Stimulated activated CD4-positive, alpha-beta T cell treated with anti-CD3 and anti-CD28 coated beads, Interleukin-1b, Interleukin-23, amount 100 ng/mL, for 4 hours (primary cell): ENCODE results near the gene HNRNPL.
"Not testable (repeated sequence)": the region's sequence is repeated elsewhere in the genome, so short reads cannot be mapped to it uniquely, and the experiment has no call there.

Experiments
- DNase-seq, 2 donors: peaks; one replicate each; pipeline ENCODE4 v3.0.0-alpha.2; 2020; ENCODE audit warnings: low read depth in 2 of 2

The HNRNPL gene

DNA sequence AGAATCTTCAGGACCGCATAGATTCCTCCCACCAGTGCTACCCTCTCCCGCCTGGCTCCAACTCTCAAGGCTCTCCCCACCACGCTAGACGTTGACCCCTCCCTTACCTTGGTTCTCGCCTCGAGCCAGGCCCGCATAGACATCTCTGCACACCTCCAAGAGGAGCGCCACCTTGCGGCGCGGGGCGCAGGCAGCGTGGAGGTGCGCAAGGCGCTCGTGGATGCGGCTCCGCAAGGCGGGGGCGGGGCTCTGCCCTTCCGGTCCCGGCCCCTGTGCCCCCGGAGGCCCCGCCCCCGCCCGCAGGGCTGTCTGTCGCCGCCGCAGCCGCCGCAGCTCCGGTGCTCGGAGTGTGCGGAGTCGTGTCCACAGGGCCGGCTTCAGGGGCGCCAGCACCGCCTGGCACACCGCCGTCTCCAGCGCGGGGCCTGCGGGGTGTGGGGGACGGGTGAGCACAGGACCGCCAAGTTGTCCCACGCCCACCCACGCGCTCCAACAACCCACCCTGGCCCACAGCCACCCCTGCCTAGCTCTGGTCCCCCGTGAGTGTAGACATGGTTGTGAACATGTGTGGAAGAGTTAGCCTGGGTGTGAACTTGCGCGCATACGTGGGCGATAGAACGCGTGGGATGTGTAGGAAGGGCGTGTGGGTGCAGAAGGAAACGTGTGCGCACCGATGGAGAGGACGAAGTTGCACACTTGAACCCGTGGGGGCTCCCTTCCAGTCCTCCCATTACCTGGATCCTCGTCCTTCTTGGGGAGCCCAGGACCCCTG lies 20.2 kb upstream of the HNRNPL start:
- DNase-seq, result peak; percentile 88 to 93

DNA sequence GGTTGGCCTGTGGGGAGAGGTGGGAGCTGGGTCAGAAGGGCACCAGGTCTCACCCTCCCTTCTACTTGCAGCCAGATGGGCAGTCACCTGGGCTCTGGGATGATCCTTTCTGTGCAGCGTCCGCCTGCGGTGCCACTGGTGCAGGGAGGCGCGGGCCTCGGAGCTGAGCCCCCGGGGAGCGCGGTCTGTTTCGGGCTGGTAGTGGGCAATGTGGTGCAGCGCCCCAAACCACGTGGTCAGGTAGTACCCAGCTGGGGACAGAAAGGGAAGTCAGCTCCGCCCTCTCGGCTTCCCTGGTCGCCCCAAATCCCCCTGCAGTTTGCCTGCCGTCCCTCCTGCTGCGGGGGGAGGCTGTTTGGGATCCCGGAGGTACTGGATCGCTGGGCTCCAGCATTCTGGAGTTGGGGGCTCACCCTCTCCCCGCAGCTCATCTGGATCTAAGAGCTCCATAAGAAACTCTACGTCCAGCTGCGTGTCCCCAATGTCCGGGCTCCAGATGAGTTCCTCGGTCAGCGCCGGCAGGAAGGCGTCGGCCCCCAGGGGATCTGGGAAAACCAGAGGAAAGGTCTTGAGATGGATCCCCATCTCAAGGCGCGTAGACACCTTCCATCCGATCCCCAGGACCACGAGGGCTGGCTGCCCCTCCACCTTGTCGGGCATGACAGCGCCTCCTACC lies 19.5 kb upstream of the HNRNPL start:
- peak in 1 of 2 donors; percentile 26 for DNase-seq

- no peak for DNase-seq
Observed at GRCh38 chr19:38868551-38868950, 18.8 kb upstream of the HNRNPL start.

- DNase-seq, result no peak
Observed at GRCh38 chr19:38867171-38867780, 17.5 kb upstream of the HNRNPL start.

DNA sequence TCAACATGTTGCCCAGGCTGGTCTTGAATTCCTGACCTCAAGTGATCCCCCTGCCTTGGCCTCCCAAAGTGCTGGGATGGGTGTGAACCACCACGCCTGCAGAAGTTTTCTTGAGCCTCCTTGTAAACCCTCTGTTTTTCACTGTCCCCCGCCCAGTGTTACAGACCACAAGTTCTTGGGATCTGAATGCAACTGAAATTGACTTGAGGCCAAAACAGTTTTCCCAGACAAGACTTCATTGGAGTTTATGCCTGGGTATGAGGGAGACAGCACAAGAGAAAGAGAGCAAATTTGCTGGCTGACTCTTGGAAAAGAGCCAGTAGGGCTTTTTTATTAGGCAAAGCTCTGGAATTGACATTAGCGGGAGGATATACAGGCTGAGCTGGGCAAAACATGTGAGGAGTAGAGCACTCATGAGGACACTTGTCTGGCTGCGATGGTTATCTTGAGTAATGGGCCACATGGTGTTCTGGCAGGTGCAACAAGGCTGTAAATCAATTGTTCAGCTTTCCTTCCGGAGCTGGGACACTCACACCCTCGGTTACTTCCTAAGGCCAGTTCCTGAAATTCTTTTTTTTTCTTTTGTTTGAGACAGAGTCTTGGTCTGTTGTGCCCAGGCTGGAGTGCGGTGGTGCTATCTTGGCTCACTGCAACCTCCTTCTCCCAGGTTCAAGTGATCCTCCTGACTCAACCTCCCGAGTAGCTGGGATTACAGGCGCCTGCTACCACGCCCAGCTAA lies 12.7 kb upstream of the HNRNPL start:
- DNase-seq, result no peak

GRCh38 chr19:38861368-38861767 lies 11.6 kb upstream of the HNRNPL start:
- DNase-seq, result no peak

GRCh38 chr19:38859631-38860204 lies 9.9 kb upstream of the HNRNPL start:
- not testable (repeated sequence) for DNase-seq

DNA sequence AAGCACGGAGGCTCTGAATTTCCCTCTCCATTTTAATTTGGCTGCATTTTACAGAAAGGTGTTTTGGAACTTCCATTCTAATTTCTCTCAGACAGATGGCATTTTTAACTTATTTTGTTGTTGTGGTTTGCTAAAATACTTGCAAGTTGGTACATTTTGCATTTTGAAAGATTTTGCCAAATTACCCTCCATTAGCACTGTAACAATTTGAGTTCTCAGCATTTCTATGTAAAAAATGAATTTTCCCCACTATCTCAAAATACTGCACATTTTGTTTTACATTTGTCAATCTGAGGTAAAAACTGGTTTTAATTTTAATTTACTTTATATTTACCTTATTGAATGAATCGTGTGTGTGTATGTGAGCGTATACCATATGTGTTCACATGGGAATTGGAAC lies 7.0 kb upstream of the HNRNPL start:
- no peak for DNase-seq

DNA sequence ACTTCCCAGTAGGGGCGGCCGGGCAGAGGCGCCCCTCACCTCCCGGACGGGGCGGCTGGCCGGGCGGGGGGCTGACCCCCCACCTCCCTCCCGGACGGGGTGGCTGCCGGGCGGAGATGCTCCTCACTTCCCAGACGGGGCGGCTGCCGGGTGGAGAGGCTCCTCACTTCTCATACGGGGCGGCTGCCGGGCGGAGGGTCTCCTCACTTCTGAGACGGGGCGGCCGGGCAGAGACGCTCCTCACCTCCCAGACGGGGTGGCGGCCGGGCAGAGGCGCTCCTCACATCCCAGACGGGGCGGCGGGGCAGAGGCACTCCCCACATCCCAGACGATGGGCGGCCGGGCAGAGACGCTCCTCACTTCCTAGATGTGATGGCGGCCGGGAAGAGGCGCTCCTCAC lies 6.0 kb upstream of the HNRNPL start:
- DNase-seq, result not testable (repeated sequence)

DNA sequence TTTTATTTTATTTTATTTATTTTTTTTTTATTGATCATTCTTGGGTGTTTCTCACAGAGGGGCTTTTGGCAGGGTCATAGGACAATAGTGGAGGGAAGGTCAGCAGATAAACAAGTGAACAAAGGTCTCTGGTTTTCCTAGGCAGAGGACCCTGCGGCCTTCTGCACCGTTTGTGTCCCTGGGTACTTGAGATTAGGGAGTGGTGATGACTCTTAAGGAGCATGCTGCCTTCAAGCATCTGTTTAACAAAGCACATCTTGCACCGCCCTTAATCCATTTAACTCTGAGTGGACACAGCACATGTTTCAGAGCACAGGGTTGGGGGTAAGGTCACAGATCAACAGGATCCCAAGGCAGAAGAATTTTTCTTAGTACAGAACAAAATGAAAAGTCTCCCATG lies 5.2 kb upstream of the HNRNPL start:
- DNase-seq, result not testable (repeated sequence)

DNA sequence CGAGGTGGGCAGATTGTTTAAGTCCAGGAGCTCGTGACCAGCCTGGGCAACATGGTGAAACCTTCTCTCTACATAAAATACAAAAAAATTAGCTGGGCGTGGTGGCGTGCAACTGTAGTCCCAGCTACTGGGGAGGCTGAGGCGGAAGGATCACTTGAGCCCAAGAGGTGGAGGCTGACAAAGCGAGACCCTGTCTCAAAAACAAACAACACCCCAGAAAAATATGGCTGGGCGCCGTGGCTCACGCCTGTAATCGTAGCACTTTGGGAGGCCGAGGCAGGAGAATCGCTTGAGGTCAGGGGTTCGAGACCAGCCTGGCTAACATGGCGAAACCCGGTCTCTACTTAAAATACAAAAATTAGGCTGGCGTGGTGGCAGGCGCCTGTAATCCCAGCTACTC lies 3.4 kb upstream of the HNRNPL start:
- DNase-seq, result no peak

DNA sequence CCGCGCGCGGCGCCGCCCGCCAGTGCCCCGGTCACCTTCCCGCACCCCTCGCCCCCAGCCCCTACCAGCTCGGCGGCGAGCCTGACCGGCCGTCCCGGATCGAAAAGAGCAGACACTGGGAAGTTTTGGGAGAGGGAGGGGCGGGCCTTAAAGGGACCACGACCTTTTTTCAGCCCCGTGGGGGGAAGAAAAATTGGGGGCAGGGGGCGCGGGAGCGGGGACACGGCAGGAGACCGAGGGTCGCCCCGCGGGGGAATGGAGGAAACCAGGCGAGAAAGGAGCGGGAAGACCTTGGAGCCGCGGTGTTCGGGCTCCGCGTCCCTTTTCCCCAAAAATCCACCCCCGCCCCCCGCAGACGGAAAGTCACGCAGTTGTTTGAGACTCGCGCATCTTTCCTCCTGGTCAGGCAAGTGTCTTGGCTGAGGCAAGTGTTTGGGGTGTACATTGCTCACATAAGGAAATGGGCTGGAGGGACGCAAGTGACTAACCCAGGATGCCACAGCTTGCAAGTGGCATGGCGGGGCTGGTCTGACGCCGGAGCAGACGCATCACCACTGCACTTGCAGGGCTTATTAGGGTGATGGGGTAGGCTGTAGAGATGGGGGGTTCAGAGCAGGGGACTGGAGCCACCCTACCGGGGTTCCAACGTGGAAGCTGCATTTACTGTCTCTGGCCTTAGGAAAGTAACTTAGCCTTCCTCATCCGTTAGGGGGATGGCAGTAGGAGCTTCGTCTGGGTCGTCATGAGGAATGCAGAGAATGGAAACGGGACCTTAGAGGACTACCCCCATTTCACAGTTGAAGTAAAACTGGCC lies 2.7 kb upstream of the HNRNPL start:
- DNase-seq, result peak; percentile 36

DNA sequence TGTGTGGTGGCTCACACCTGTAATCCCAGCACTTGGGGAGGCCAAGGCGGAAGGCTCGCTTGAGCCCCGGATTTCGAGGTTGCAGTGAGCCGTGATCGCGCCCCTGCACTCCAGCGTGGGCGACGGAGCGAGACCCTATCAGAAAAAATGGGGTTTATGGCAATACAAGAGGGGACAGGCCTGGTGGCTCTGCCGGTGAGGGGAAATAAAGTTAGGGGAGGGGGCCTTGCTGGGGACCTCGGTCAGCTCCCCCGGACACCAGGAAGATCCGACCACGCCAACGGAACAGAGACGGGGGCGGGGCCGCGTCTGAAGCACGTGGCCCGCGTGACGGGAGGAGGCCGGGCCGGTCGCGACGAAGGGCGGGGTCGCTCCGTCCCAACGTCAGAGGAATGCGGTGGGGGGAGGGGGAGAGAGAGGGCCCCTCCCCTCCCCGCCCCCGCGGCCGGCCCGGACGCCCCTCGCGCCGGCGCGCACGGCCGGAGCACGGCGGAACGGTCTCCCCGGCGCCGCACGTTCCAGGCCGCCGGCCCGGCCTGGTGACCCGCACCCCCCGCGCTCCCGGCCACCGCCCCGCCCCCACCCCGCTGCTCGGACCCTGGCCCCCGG lies 1.9 kb upstream of the HNRNPL start:
- peak; percentile 86 to 94 for DNase-seq

DNA sequence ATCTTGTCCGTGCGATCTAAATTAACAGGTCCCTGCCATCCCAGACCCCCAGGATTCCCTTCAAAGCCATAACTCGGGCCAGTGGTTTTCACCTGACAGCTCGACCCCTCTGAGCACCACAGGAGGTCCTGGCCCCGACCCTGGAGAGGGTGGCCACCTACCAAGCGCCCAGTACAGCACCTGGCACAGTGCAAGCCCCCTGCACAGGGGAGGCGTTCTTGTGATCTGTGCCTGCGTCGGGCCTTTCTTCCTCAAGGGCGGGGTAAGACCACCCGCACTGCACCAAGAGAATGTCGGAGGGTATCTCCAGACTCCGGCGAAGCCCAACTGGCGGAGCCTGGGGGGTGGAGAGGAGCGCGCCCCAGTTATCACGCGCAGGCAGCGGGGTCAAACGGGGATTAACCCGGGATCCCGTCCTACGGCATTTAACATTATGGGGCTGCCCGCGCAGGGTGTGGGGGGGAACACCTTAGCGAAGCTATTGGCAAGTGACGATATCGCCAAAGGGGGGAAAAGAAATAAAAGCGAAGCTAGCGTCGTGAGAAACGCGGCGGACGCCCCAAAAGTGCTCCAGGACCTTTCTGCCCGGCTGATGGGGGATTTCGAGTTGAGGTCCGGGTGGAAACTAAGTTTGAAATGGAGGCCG lies 1.3 kb upstream of the HNRNPL start:
- DNase-seq, result peak in 1 of 2 donors; percentile 31

GRCh38 chr19:38850436-38850975 lies 720 bp upstream of the HNRNPL start:
- DNase-seq, result peak; percentile 94 to 98

GRCh38 chr19:38849147-38849859 lies 483 bp downstream of the HNRNPL start:
- peak; percentile 99 for DNase-seq

GRCh38 chr19:38848299-38849146 lies 1.3 kb downstream of the HNRNPL start:
- DNase-seq, result no peak

DNA sequence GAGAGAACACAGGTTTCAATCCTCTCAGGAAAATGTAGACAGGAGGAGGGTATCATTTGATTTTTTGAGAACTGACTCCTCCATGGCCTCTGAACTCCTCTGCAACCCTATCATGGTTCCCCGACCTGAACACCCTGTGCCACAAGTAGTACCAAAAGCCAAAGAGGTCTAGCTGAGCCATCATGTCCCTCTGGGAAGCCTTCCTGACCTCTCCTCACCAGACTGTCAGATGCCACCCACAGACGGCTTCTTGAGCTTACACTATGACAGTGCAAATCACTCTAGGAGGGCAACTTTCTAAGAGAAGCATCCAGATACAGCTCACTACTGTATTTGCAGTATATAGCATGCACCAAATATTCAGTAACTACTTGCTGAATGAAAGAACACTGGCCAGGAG lies 3.7 kb downstream of the HNRNPL start:
- DNase-seq, result no peak
